ENCODE data around the gene COL15A1.

DNA sequence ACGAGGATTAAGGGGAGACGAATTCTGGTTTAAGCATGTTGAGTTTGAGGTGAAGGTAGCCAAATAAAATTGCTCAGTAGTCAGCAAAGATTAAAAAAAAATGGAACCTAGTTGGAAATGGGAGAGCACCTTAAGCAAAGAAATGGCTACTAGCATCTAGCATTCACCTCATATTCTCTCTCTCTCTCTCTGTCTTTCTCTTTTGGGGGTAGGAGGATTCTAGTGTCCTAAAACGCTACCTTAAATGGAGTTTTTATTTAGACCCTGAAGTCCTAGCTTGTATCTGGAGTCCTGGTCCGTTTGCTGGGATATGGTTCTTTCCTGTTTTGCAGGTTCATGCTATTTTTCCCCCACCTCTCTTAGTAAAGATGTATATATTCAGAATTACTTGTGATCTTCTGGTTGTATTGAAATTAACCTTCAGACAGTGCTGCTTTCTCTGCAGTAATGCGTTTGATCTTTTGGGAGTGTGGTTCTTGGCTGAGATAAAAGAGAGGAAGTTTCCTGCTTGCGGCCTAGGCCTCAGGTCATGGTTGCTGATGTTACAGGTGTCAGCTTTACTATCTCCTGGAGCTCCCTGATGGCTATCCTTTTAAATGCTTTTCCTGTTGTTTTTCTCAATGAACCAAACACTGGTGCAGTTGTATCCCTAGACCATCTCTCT is 169.2 kb downstream of the COL15A1 start:
- TF ChIP-seq, protein P1, sequence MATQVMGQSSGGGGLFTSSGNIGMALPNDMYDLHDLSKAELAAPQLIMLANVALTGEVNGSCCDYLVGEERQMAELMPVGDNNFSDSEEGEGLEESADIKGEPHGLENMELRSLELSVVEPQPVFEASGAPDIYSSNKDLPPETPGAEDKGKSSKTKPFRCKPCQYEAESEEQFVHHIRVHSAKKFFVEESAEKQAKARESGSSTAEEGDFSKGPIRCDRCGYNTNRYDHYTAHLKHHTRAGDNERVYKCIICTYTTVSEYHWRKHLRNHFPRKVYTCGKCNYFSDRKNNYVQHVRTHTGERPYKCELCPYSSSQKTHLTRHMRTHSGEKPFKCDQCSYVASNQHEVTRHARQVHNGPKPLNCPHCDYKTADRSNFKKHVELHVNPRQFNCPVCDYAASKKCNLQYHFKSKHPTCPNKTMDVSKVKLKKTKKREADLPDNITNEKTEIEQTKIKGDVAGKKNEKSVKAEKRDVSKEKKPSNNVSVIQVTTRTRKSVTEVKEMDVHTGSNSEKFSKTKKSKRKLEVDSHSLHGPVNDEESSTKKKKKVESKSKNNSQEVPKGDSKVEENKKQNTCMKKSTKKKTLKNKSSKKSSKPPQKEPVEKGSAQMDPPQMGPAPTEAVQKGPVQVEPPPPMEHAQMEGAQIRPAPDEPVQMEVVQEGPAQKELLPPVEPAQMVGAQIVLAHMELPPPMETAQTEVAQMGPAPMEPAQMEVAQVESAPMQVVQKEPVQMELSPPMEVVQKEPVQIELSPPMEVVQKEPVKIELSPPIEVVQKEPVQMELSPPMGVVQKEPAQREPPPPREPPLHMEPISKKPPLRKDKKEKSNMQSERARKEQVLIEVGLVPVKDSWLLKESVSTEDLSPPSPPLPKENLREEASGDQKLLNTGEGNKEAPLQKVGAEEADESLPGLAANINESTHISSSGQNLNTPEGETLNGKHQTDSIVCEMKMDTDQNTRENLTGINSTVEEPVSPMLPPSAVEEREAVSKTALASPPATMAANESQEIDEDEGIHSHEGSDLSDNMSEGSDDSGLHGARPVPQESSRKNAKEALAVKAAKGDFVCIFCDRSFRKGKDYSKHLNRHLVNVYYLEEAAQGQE (IDR thresholded peaks at IDR 0.05; ENCODE audit: insufficient read depth in 1 of 2, low read depth in 2 of 2, low read length in 2 of 2): no peak
- TF ChIP-seq POLR2AphosphoS5 (IDR thresholded peaks at IDR 0.05; ENCODE audit: low read depth, low read length) (no peak), SIN3A (IDR thresholded peaks at IDR 0.05; ENCODE audit: borderline replicate concordance, insufficient read depth, low read length) (no peak), TAF1 (IDR thresholded peaks at IDR 0.05; ENCODE audit: borderline replicate concordance, insufficient read depth, low read length) (no peak), FOXP2 (optimal IDR thresholded peaks at IDR 0.05; ENCODE audit: borderline replicate concordance, extremely low read depth, extremely low read length, insufficient read depth) (no peak)
